HFF-Myc (cell line): ENCODE data around the gene ANKRD31.

Experiments
- DNase-seq: peaks from one replicate; pipeline ENCODE4 v3.0.0-alpha.2; 2011; ENCODE audit warnings: low read depth; ENCODE audit errors: extremely low read depth
- H3K4me3 ChIP-seq: replicated peaks from 2 replicates; pipeline ENCODE4 v1.5.1; 2011; ENCODE audit warnings: low read depth, mild to moderate bottlenecking, control low read depth, low read length
- CTCF ChIP-seq: IDR thresholded peaks from 2 replicates; pipeline ENCODE4 v1.5.1; 2012; ENCODE audit warnings: mild to moderate bottlenecking, low read depth, low read length, control low read depth; ENCODE audit errors: missing control alignments

The ANKRD31 gene

GRCh38 chr5:75042522-75042921 is 194.2 kb downstream of the ANKRD31 start:
- TF ChIP-seq CTCF, result no peak
- H3K4me3 ChIP-seq, result no peak overlapping the region
- no peak for DNase-seq

- H3K4me3 ChIP-seq, result no peak overlapping the region
- no peak for TF ChIP-seq CTCF
- no peak for DNase-seq
These were observed 195.7 kb downstream of the ANKRD31 start for GRCh38 chr5:75040973-75041372.

GRCh38 chr5:75037106-75037505 is 199.6 kb downstream of the ANKRD31 start:
- H3K4me3 ChIP-seq, result no peak overlapping the region
- peak; percentile 43 for DNase-seq
- no peak for TF ChIP-seq CTCF

- no peak overlapping the region for H3K4me3 ChIP-seq
- DNase-seq, result no peak
- no peak for TF ChIP-seq CTCF
These were observed 202.4 kb downstream of the ANKRD31 start for GRCh38 chr5:75034137-75034739.

GRCh38 chr5:75031366-75031765 is 205.3 kb downstream of the ANKRD31 start:
- DNase-seq, result no peak
- no peak overlapping the region for H3K4me3 ChIP-seq
- TF ChIP-seq CTCF, result no peak

GRCh38 chr5:75028090-75028489 is 208.6 kb downstream of the ANKRD31 start:
- TF ChIP-seq CTCF, result no peak
- DNase-seq, result no peak
- no peak overlapping the region for H3K4me3 ChIP-seq
